Measurements from ENCODE around the gene NACC2.

Gene NACC2

DNA sequence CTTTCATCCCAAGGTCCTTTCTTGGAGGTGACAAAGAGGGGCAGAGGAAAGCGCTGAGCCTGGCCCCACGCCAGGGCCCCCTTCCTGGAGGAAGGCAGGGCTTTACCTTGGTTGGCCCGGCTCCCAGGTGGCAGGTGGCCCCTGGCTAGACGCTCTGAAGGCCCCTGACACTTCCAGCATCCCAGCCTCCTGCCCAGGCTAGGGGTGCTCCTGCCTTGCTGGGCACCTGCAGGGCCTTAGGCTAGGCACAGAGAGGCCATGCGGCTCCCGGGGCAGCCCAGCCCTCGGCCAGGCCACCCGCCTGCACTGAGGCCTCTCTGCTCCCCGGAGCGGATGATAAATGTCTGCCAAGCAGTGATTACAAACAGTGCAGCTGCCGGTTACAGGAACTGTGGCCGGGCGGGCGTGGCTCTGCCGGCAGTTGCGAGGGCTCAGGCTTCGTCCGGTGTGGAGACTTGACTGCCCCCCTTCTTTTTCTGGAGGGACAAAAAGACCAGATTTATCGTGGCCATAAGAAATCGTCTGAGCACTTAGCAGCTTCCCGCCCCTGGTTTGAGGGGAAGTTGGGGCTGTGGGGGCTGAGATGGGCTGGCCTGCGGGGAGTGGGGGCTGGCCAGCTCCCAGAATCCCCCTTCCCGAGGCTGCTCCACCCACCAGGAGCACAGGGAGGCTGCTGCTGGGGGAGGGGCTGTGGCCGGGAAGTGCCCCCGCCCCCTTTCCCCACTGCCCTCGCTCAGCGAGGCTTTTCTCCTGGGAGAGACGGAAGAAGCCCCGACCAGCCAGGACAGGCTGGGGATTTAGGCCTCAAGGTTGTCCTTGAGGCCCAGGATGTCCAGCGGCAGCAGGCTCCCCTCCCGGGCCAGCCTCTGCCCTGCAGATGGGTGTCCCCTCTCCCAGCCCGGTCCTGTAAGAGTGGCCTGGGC is 102.3 kb downstream of the NACC2 start:
- TF ChIP-seq TCF4 (CRISPR knock-in tag; IDR thresholded peaks at IDR 0.05; ENCODE audit: borderline replicate concordance): peak; percentile 48; the same call in 1 of the 2 replicates
- 0 out of 2 replicates have a peak, but pooled peaks have one; percentile 5 for TF ChIP-seq GLIS3 (CRISPR knock-in tag; IDR thresholded peaks at IDR 0.05)
- no peak for TF ChIP-seq RARB (CRISPR knock-in tag; IDR thresholded peaks at IDR 0.05)
- peak; percentile 33; the same call in 1 of the 2 replicates for TF ChIP-seq ZNF70 (CRISPR knock-in tag; IDR thresholded peaks at IDR 0.05)
- peak; percentile 89 for ATAC-seq

DNA sequence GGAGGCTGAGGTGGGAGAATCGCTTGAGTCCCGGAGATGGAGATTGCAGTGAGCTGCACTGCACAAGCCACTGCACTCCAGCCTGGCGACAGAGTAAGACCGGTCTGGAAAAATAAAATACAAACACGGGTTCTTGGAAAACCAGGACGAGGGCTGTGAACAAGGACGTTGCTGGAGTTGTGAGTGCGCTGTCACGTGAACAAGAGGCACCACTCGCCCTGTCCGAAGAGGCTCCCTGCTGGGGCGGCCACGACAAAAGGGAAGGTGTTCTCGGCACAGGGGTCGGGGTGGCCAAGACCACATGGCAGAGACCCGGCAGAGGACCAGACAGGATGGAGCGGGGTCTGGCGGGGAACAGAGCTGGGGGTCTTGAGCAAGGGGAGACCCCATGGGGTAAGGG is 103.3 kb downstream of the NACC2 start:
- TF ChIP-seq ZC3H10 (CRISPR knock-in tag; IDR thresholded peaks at IDR 0.05) (no peak), TCF4 (CRISPR knock-in tag; IDR thresholded peaks at IDR 0.05; ENCODE audit: borderline replicate concordance) (no peak), TOX (CRISPR knock-in tag; IDR thresholded peaks at IDR 0.05; ENCODE audit: borderline replicate concordance) (no peak), BACH2 (CRISPR knock-in tag; IDR thresholded peaks at IDR 0.05; ENCODE audit: borderline replicate concordance) (no peak), ESRRG (CRISPR knock-in tag; IDR thresholded peaks at IDR 0.05) (no peak), ARNTL (CRISPR knock-in tag; IDR thresholded peaks at IDR 0.05; ENCODE audit: borderline replicate concordance, low read depth) (no peak), RARB (CRISPR knock-in tag; IDR thresholded peaks at IDR 0.05) (no peak), PPARA (CRISPR knock-in tag; IDR thresholded peaks at IDR 0.05; ENCODE audit: borderline replicate concordance) (no peak), ZNF565 (CRISPR knock-in tag; conservative IDR thresholded peaks at IDR 0.05; ENCODE audit: low read depth) (no peak), GLIS3 (CRISPR knock-in tag; IDR thresholded peaks at IDR 0.05) (no peak), ZFP30 (CRISPR knock-in tag; IDR thresholded peaks at IDR 0.05) (no peak), ISL1 (CRISPR knock-in tag; IDR thresholded peaks at IDR 0.05) (no peak), CSDC2 (CRISPR knock-in tag; IDR thresholded peaks at IDR 0.05) (no peak), ZNF70 (CRISPR knock-in tag; IDR thresholded peaks at IDR 0.05) (no peak), ZFP3 (CRISPR knock-in tag; IDR thresholded peaks at IDR 0.05) (no peak), OSR1 (CRISPR knock-in tag; IDR thresholded peaks at IDR 0.05) (no peak)
- TF ChIP-seq, protein P1, sequence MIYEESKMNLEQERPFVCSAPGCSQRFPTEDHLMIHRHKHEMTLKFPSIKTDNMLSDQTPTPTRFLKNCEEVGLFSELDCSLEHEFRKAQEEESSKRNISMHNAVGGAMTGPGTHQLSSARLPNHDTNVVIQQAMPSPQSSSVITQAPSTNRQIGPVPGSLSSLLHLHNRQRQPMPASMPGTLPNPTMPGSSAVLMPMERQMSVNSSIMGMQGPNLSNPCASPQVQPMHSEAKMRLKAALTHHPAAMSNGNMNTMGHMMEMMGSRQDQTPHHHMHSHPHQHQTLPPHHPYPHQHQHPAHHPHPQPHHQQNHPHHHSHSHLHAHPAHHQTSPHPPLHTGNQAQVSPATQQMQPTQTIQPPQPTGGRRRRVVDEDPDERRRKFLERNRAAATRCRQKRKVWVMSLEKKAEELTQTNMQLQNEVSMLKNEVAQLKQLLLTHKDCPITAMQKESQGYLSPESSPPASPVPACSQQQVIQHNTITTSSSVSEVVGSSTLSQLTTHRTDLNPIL (CRISPR knock-in tag; IDR thresholded peaks at IDR 0.05; ENCODE audit: low read depth): no peak
- TF ChIP-seq, protein P2, sequence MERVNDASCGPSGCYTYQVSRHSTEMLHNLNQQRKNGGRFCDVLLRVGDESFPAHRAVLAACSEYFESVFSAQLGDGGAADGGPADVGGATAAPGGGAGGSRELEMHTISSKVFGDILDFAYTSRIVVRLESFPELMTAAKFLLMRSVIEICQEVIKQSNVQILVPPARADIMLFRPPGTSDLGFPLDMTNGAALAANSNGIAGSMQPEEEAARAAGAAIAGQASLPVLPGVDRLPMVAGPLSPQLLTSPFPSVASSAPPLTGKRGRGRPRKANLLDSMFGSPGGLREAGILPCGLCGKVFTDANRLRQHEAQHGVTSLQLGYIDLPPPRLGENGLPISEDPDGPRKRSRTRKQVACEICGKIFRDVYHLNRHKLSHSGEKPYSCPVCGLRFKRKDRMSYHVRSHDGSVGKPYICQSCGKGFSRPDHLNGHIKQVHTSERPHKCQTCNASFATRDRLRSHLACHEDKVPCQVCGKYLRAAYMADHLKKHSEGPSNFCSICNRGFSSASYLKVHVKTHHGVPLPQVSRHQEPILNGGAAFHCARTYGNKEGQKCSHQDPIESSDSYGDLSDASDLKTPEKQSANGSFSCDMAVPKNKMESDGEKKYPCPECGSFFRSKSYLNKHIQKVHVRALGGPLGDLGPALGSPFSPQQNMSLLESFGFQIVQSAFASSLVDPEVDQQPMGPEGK (CRISPR knock-in tag; IDR thresholded peaks at IDR 0.05; ENCODE audit: borderline replicate concordance): no peak
- TF ChIP-seq, protein P3, sequence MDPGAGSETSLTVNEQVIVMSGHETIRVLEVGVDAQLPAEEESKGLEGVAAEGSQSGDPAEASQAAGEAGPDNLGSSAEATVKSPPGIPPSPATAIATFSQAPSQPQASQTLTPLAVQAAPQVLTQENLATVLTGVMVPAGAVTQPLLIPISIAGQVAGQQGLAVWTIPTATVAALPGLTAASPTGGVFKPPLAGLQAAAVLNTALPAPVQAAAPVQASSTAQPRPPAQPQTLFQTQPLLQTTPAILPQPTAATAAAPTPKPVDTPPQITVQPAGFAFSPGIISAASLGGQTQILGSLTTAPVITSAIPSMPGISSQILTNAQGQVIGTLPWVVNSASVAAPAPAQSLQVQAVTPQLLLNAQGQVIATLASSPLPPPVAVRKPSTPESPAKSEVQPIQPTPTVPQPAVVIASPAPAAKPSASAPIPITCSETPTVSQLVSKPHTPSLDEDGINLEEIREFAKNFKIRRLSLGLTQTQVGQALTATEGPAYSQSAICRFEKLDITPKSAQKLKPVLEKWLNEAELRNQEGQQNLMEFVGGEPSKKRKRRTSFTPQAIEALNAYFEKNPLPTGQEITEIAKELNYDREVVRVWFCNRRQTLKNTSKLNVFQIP (CRISPR knock-in tag; IDR thresholded peaks at IDR 0.05; ENCODE audit: borderline replicate concordance, low read depth): no peak
- TF ChIP-seq, protein P4, sequence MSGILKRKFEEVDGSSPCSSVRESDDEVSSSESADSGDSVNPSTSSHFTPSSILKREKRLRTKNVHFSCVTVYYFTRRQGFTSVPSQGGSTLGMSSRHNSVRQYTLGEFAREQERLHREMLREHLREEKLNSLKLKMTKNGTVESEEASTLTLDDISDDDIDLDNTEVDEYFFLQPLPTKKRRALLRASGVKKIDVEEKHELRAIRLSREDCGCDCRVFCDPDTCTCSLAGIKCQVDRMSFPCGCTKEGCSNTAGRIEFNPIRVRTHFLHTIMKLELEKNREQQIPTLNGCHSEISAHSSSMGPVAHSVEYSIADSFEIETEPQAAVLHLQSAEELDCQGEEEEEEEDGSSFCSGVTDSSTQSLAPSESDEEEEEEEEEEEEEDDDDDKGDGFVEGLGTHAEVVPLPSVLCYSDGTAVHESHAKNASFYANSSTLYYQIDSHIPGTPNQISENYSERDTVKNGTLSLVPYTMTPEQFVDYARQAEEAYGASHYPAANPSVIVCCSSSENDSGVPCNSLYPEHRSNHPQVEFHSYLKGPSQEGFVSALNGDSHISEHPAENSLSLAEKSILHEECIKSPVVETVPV (CRISPR knock-in tag; IDR thresholded peaks at IDR 0.05): no peak
- no peak for ATAC-seq

DNA sequence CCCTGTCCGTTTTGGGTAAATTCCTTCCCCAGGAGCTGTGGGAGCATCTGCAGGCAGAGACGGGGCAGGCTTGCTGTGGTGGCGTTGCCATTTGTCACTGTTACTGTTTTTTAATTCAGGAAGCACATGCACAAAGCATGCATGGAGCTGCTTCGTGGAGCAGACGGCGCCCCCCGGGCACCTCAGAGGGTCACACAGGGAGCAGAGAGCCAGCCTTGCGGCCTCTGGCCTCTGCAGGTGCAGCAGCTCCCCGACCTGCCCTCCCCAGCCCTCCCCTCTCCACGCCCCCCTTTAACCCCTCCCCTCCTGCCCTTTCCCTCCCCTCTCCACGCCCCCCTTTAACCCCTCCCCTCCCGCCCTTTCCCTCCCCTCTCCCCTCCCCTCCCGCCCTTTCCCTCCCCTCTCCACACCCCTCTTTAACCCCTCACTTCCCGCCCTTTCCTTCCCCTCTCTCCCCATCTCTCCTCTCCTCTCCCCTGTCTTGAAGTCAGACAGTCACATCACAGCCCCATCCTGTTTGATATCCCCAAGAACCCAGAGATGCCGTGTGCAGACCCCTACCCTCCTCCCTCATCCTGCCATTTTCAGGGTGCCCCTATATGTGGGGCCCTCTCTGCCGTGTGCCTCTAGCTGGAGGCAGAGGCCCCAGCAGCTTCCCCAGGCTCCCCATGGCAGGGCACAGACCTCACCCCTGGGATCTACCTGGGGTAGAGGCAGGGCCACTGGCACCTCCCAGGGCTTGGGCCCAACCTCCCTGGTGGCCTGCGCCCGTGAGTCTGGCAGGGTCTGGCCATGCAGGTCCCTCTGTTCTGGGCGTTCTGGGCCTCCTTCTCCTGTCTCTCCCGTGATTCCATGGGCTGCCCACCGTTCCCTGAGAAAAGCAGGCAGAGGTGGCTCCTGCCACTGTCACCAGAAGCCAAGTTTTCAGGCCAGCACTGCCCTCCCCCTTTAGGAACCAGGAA is 104.3 kb downstream of the NACC2 start:
- ATAC-seq: no peak
- TF ChIP-seq CSDC2 (CRISPR knock-in tag; IDR thresholded peaks at IDR 0.05): no peak
- TF ChIP-seq BACH2 (CRISPR knock-in tag; IDR thresholded peaks at IDR 0.05; ENCODE audit: borderline replicate concordance): no peak
- TF ChIP-seq, protein P3 (CRISPR knock-in tag; IDR thresholded peaks at IDR 0.05; ENCODE audit: borderline replicate concordance, low read depth): no peak
- TF ChIP-seq, protein P1 (CRISPR knock-in tag; IDR thresholded peaks at IDR 0.05; ENCODE audit: low read depth): no peak
- no peak for TF ChIP-seq GLIS3 (CRISPR knock-in tag; IDR thresholded peaks at IDR 0.05)
- TF ChIP-seq, protein P5, sequence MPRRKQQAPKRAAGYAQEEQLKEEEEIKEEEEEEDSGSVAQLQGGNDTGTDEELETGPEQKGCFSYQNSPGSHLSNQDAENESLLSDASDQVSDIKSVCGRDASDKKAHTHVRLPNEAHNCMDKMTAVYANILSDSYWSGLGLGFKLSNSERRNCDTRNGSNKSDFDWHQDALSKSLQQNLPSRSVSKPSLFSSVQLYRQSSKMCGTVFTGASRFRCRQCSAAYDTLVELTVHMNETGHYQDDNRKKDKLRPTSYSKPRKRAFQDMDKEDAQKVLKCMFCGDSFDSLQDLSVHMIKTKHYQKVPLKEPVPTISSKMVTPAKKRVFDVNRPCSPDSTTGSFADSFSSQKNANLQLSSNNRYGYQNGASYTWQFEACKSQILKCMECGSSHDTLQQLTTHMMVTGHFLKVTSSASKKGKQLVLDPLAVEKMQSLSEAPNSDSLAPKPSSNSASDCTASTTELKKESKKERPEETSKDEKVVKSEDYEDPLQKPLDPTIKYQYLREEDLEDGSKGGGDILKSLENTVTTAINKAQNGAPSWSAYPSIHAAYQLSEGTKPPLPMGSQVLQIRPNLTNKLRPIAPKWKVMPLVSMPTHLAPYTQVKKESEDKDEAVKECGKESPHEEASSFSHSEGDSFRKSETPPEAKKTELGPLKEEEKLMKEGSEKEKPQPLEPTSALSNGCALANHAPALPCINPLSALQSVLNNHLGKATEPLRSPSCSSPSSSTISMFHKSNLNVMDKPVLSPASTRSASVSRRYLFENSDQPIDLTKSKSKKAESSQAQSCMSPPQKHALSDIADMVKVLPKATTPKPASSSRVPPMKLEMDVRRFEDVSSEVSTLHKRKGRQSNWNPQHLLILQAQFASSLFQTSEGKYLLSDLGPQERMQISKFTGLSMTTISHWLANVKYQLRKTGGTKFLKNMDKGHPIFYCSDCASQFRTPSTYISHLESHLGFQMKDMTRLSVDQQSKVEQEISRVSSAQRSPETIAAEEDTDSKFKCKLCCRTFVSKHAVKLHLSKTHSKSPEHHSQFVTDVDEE (CRISPR knock-in tag; IDR thresholded peaks at IDR 0.05): no peak
- TF ChIP-seq SNAI2 (CRISPR knock-in tag; IDR thresholded peaks at IDR 0.05): no peak
- TF ChIP-seq TCF4 (CRISPR knock-in tag; IDR thresholded peaks at IDR 0.05; ENCODE audit: borderline replicate concordance): no peak
- TF ChIP-seq ARNTL (CRISPR knock-in tag; IDR thresholded peaks at IDR 0.05; ENCODE audit: borderline replicate concordance, low read depth): no peak
